ENCODE results near the gene TUG1.

TUG1 gene

DNA sequence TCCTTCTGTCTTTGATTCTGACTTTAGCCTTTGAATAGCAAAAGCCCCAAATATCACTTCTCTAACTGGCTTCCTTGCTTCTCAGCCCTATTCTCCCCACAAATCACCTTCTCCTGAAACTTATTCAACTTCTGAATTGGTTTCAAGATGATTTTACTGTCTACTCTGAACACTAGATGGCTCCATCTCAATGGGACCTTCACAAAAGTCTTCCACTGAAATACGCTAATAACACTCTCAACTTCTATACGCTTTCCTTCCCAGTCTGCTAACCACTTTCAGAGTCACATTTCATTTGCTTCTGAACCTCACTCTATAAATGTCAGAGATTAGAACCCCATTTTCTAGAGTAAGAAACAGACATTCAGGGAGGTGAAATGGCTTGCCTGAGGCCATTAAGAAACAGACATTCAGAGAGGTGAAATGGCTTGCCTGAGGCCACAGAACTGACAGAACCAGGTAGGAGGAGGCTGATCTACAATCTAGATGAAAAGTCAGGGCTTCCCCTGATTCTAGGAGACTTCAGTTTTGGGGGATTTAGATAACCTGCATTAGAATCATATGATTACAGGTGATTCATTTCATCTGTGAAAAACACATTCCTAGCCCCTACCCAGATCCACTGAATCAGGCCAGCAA is 21.1 kb upstream of the TUG1 start:
- DNase-seq: no peak

DNA sequence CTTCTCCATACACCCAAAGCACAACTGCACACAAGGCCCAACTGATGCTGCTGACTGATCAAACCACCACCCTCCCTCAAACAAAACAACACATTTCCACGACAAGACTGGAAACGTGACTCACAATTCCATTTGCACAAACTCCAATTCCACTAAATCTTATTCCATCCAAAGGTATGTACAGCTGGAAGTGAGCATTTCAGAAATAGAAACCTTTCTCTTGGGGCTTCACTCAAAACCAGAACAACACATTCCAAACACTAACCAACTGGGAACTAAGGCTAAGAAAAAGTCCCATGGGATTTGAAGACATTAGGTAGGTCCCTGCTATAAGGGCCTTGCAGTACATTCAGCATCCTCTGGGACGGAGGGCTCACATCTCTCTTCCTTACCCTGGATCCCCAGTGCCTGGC is 20.1 kb upstream of the TUG1 start:
- no peak for DNase-seq

DNA sequence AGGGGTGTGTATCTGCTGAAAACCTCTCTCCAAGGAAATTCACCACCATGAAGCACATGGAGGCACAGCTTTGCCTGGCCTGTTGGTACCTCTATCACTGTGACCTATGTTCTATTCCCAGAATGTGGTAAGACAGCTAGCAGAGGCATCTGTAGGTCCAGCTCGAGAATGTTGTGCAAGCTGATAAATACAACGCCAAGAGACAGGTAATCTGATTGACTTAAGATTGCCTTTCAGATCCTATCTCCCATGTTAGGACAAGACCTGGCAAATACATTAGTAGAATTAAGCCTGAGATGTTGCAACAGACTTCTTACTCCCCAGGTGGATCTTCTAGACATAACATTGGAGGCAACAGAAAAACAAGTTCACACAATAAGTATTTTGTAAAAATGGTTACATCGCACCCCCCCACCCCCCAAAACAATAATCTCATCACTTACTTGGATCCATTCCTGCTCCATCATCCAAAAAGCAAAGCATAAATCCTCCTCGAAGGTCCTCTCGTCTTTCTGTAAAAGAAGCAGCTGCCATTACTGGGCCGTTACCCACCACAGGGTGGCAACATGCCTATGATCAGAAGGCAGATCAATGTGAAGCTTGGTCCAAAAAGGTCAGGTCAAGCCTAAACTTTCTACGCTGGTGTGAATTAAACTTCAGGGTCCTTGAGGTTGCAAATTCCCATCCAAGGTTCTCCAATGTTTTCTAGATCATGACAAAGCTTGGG is 19.0 kb upstream of the TUG1 start:
- DNase-seq: no peak

DNA sequence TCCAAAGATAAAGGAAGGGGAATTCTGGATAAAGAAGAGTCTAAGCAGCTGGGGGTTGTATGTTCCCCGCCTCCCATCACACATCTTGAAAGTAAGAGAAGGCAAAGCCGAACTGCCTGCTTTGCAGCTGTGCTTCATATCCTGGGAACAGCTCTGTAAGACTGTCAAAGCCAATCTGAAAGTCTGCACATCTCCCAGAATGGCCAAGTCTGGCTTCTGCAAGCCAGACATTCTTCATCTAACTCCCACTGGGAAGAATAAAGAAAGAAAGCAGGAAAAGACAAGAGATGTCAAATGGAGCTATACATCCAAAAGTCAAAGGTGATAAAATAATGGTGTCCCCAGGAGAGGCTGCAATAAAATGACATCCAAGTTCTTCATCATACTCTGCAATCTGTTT is 15.9 kb upstream of the TUG1 start:
- no peak for DNase-seq

DNA sequence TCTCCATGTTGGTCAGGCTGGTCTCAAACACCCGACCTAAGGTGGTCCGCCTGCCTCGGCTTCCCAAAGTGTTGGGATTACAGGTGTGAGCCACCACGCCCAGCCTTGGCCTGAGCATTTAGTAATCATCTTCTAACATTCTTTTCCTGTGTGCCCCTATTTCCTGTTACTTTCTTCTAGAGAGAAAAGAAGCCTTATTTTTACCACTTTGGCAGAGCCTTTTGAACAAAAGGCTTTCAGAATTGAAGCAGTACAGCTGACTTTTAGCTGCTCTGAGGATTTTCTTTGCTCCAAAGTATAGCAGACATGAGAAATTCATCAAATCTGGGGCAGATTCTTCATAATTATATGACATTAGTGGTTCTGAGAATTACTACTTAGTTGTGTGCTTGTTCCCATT is 13.9 kb upstream of the TUG1 start:
- DNase-seq: no peak

DNA sequence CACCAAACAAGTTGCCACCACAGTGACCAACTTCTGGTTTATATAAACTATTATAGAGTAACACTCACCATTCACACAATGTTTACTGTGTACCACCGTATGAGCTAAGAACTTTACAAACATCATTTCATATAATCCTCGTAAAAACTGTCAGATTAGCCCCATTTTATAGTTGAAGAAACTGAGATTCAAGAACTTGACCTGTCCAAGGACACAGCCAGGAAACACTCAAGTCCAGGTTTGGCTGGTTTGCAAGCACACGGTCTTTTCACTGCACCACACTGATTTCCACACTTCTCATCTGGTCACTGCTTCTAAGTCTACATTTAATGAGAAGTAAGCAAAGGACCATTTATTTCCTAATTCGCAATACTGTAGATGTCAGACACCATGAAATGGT is 4.2 kb upstream of the TUG1 start:
- no peak for DNase-seq

DNA sequence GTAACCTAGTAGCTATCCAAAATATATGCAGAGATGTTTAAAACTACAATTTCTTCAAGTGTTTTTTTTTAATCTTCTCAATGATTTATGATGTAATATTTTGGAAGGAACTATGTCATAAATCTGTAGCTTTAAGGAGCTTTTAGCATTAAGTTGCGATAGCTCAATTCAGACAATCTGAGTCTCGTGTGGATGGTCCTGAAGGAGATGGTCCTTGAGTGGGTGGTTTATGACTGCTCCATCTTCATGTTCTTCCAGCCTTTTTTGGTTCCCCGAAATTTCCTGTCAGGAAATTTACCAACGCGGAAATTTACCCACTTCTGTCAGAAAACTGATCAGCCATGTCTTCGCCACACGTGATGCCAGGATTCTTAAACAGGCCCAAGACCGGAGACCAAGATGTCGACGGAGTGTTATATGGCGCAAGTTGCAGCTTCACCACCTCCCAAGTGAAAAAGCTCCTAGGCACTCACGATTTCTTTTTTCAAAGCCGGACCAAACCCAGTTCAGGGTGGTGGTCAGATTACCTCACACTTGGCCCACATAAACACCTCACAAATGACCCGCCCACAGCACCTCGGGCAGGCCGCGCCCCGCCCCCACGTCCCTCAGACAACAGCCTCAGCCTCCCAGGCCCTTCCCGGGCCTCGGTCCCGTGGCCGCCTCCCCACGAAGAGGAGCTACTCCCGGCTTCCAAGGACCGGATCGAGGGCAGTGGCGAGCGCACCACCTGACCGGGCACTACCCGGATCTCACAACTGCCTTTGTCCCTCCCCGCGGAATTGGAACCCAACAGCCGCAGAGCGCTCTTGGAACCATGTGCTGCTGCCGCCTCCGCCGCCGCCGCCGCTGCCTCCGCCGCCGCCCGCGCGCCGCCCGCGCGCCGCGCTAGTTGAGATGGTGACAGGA is 796 bp upstream of the TUG1 start, which contains the start of gene MORC2:
Gene MORC2, minus strand, starts transcription at position 760 of the 909 bp plus-strand sequence. CDS start 885 bp downstream, outside the sequence.
- DNase-seq: no peak

DNA sequence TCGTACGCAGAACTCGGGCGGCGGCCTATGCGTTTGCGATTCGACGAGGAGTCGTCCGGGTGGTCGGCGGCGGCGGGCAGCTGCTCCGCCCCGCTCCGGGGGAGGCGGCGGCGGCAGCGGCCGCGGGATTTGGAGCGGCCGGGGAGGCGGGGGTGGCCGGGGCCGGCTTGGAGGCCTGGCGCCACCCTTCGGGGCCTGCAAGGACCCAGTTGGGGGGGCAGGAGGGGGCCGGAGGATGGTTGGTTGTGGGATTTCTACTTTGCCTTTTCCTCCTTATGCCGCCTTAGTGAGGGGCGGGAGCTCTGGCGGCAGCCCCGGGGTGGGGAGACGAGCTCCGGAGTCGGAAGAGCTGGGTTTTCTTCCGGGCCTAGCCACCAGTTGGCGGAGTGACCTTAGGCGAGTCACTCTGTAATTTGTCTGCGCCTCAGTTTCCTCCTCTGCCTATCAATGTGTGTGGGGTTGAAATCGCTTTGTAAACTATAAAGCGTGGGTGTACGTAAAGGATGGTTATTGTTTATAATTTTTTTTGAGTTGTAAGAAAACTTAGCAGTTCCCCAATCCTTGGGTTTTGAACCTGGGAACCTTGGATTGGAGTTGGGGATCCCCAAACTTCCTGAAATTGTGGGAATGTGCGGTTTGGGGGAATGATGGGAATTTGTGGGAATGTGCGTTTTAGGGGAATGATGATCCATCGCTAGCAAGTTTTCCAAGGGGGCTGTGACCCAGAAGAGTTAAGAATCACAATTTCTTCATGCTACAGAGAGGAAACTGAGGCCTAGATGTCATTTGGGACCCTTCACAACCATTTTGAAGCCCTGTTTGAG is 679 bp downstream of the TUG1 start:
- DNase-seq: peak; percentile 22 to 36

DNA sequence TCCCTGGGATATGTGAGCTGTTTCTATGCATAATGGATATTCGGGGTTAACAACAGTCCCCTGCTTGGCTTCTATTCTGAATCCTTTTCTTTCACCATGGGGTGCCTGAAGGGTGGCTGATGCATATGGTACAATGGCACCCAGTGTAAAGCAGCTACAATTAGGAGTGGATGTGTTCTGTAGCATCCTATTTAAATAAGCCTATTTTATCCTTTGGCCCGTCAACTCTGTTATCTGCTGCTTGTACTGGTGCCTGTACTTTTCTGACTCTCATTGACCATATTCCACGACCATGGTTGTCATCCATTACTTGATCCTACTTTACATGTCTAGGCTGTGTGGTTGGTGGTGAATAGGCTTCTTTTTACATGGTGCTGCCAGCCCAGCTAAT is 1.3 kb downstream of the TUG1 start:
- DNase-seq: no peak

DNA sequence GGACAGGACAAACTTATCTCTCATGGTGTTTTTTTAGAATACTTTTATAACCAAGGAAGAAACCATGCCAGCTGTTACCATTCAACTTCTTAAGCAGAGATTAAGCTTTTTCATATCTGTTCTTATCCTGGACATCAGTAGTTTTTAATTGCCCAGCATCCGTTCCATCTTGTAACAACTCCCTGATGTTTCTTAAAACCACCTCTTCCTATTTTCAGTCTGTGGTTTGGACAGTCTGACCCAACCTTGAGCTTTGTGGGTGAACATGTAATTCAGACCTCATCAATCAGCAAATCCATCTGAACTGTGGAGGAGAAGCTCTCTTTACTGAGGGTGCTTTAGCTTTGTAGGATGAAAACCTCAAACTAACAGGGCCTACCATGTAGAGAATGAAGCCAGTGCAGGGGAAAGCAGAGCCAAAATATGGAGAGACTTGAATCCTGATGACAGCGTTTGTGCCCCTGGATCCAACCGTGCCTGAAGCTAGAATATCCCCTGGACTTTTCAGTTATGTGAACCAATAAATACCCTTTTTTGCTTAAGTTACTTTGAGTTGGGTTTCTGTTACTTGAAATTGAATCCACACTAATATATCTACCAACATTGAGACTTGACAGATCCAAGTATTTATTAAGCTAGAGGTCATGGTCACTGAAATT is 9.4 kb downstream of the TUG1 start:
- DNase-seq: no peak

DNA sequence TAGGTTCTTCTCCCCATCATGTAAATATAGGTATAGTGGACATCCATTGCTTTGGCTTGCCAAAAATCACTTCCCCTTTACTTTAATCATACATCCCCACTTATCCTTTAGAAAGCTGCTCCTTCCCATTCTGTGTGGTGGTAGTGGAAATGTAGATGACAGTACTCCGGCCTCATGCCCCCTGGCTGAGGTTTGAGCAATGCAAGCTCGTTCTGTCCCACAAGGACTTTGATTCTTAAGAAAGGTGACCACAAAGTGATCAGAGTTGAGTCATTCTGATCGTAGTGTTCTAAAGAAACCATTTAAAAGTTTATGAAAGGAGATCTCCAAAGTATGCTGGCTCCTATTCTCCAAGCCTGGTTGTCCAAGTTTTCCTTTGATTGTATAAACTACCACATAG is 10.9 kb downstream of the TUG1 start:
- no peak for DNase-seq

DNA sequence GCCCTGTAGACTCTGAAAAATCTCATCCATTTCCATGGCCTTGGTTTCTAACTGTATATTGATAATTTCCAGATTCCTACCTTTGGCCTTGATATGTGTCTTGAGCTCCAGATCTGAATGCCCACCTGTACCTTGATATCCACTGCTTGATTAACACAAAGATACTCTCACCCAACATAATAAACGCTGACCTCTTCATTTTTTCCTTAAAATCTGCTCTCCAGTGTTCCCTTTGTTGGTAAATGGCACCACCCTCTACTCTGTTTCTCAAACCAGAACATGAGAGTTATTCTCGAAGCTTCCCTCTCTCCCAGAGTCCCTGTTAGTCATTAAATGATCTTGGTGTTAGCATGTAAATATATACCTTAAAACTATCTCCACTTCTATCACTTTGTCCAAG is 13.4 kb downstream of the TUG1 start:
- DNase-seq: no peak

DNA sequence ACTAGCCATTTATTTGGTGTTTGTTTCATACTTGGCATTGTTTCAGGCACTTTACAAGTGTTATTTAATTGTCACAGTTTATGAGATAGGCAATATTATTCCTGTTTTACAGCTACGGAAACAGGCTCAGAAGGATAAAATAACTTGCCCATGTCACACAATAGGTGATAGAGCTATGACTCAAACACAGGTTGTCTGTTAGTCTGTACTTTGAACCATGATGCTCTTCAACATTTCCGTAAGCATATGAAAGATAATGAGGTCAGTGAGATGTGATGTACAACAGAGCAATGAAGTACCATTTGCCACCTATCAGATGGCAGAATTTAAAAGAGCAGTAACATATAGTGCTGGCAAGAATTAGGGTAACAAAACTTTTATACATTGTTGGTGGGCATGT is 15.3 kb downstream of the TUG1 start:
- no peak for DNase-seq

DNA sequence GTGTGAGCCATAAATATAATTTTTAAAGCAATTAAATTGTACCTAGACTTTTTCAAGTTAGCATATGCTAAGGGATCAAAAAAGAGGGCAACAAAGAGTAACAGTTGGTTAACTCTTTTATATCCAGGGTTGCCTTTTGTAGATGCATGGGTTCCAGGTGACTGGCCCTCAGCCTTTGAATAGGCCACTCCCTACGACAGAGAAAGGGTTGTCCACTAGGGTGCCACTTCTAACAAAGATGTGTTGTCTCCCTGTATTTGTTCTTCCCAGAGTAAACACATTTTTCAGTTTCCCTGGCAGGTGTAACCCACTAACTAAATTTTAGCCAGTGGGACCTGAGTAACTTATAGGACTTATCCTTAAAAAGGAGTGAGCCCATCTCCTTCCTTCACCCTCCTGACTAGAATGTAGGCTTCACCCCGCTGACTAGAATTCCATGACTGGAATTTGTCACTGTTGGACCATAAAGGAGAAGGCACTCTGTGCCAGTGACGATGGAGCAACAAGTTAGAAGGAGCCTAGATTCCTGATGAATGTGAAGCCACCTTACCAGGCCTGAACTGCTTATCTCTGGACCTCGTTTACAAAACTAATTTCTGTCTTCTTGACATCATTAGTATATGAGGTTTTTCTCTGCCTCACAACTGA is 16.6 kb downstream of the TUG1 start:
- no peak for DNase-seq

DNA sequence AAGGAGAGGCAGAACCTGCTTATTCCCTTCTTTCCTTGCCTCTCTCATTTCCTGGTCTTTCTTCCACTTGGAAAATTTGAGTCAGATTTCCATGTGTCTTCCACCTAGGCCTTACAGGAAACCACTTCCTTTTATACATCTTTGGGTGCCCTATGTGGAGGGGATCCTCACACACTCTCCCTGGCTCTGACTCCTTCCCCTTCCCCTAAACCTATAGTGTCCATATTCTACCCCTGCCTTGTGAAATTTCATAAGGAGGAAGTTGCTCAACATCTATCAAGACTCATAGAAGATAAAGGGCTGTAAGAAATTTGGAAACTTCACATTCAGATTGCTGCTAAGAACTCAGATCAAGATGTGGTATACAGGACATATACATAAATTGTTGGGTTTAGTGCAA is 20.4 kb downstream of the TUG1 start:
- DNase-seq: no peak

DNA sequence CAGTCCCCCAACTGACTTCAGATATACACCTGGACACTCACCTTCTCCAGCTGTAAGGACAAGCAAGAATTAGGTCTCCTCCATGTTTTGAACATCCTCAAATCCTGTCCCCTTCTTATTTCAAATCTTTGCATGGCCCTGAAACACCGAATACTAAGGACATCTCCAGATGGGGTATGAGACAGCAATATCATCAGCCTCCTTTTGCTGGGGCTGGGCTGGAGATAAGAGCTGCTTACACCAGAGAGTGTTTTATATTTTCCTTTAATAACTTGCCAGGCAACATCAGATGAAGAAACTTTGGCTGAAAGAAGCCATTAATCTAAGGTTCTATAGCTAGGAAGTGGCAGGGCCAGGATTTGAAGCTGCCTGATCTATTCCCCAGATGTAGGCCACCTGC is 21.6 kb downstream of the TUG1 start:
- DNase-seq: no peak

DNA sequence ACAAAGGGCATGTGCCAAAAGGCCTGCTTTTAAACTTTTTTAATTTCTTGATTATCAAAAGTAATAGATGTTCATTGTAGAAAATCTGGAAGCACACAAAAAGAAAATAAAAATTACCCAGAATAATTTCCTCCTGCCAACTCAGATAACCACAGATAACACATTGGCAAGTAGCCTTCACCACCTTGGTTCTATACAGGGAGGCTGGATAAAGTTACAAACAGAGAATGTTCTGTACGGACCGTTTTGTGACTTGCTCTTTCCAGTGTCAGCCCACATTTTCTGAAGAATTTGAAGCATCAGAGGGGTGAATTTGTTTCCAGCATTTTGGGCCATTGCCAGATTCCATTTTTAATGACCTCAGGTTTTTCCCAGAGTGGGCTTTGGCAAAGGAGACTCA is 23.5 kb downstream of the TUG1 start:
- DNase-seq: no peak

DNA sequence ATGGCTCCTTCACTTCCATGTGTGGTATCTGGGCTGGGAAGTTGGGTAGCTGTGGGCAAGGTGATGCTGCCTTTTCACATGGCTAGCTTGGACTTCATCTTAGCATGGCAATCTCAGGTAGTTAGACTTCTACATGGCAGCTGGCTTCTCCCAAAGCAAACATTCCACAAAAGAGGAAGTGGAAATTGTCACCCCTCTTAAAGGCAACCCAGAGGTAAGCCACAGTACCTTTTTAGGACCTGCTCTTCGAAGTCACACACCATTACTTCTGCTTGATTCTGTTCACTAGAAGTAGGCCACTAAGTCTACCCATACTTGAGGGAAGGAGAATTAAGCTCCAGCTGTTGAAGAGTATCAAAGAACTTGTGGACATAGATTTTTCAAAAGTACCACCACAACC is 25.9 kb downstream of the TUG1 start:
- no peak for DNase-seq

DNA sequence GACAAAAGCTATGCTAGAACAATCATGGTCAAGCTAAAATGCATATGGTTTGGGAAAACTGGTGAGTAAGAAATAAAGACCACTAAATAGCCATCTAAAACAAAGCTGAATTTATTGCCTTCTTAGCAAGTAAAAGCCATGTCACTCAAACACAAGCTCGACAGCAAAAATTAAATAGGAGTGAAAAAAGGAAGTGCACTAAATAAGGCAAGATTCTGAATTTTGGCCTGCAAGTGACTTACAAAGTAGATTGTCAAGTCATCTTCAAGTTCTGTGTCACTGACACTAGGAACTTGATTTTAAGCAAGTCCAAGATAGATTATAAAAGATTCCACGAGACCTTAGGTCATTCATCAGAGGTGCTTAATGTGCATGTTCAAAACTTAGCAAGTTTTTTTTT is 27.4 kb downstream of the TUG1 start:
- DNase-seq: no peak

DNA sequence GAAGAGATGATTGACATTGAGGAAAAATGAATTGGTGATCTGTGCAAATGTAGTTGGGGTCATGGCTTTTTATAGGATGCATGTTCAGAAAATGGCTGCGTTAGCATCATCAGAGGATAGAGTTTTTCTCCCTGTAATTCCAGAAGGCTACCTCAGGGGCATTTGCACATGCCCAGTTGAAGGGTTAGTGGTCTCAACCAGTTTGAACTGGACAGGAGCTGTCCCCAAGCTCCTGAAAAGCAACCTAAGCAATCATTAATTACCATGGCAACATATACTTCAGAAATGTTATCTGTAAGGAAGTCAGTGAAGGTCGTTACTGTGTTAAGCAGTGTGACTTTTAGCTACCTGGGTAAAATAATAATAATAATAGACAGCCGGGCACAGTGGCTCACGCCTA is 29.3 kb downstream of the TUG1 start:
- DNase-seq: no peak

DNA sequence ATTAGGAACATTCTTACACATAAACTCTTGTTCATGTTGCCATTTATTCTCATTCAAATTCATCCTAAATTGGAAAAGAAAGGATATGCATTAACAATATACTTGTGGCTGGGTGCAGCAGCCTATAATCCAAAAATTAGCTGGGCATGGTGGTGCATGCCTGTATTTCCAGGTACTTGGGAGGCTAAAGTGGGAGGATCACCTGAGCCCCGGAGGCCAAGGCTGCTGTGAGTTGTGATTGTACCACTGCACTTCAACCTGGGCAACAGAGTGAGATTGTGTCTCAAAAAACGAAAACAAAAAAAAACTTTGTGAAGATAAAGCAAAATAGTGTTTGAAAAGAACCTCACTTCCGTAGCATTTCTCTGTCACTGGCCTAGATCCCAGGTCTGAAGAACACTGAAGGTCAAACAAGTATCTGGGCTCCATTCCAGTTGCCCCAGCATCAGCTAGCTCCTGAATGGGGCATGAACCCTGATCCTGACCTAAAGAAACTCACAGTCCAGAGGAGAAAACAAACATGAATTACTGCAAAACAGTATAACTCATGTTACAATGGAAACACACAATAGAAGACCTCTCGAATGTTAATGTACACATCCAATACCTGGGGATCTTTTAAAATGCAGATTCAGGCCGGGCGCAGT is 32.2 kb downstream of the TUG1 start:
- no peak for DNase-seq
